ENCODE data around the gene GPR173. TPM values are rescaled to one million over a fixed set of nuclear protein-coding genes. Genes with fewer than 3 reads are reported as not detected.
A peak's percentile ranks its signal among the peaks of the same experiment; 100 is the strongest.

Gene GPR173
- total and polyA plus RNA-seq, 7 donors = 0.03 to 0.34 (median 0.16) TPM

GRCh38 chrX:53071604-53072417 is 23.2 kb downstream of the GPR173 start:
- no peaks in the 10 kb centered on the region for H3K9me3 ChIP-seq
- ATAC-seq (peak; percentile 86 to 96 (median 93)), DNase-seq (peak; percentile 65 to 87)
- intact Hi-C loops (cut with DNase I) = loop anchor here in 1 of 2 donors (2.0 to 5.0 kb wide), 2 partner anchors 151 to 675 kb away; no protein-coding TSS in a partner anchor
- no peaks in the 10 kb centered on the region for H3K36me3 ChIP-seq (ENCODE audit: insufficient read depth in 1 of 2, low read depth in 1 of 2)
- peak; percentile 62 for TF ChIP-seq CTCF (IDR thresholded peaks at IDR 0.05)
- H3K4me3 ChIP-seq = peak overlapping the region; percentile 38
- no peaks in the 10 kb centered on the region for H3K4me1 ChIP-seq
- 1 to 10% (median 2%) methylated on average over 27 to 31 of the region's 31 CpGs for WGBS, 3 donors
- H3K27ac ChIP-seq = peak overlapping the region; percentile 46
- H3K27me3 ChIP-seq (ENCODE audit: insufficient read depth in 3 of 3, low read length in 2 of 3) = peaks cover 0 to 26% (median 0%) of the 10 kb centered on the region in 3 donors

DNA sequence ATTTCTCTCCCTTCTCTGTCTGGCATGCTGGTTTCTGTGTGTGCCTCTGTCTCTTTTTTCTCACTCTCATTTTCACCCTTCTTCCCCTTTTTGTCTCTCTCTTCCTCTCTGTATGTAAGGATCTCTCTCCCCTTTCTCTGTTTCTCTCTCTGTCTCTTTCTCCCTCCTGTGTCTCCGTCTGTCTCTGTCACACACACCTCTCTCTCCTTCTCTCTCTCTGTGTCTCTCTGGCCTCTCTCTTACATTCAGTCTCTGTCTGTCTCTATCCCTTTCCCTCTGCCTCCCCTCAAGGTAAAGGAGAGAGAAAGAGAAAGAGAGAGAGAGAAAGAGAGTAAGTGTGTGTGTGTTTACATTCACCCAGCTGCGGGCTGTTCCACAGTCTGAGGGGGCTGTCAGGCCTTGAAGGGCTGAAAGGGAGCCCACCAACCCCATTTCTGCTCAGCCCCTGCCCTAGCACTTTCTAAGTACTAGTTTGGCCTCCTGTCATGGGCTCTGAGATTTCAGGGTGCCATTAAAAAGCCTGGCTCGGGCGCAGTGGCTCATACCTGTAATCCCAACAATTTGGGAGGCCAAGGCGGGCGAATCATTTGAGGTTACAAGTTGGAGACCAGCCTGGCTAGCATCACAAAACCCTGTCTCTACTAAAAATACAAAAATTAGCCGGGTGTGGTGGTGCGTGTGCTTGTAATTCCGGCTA is 24.0 kb downstream of the GPR173 start:
- H3K4me1 ChIP-seq = no peaks in the 10 kb centered on the region
- H3K36me3 ChIP-seq (ENCODE audit: insufficient read depth in 1 of 2, low read depth in 1 of 2) = no peaks in the 10 kb centered on the region
- no peaks in the 10 kb centered on the region for H3K9me3 ChIP-seq
- peak in 1 of 4 donors; percentile 34 for ATAC-seq
- DNase-seq = no peak
- H3K27me3 ChIP-seq (ENCODE audit: insufficient read depth in 3 of 3, low read length in 2 of 3) = peaks cover 0 to 19% (median 0%) of the 10 kb centered on the region in 3 donors
- TF ChIP-seq CTCF (IDR thresholded peaks at IDR 0.05) = no peak
- 58 to 79% (median 71%) methylated on average over 9 of the region's 9 CpGs for WGBS, 3 donors
- peak overlapping the region; percentile 38 for H3K4me3 ChIP-seq
- peak overlapping the region; percentile 46 for H3K27ac ChIP-seq
- intact Hi-C loops (cut with DNase I) = loop anchor here in 1 of 2 donors (5.0 kb wide), 1 partner anchor 675 kb away; no protein-coding TSS in a partner anchor

GRCh38 chrX:53073115-53073586 is 24.6 kb downstream of the GPR173 start:
- DNase-seq = no peak

DNA sequence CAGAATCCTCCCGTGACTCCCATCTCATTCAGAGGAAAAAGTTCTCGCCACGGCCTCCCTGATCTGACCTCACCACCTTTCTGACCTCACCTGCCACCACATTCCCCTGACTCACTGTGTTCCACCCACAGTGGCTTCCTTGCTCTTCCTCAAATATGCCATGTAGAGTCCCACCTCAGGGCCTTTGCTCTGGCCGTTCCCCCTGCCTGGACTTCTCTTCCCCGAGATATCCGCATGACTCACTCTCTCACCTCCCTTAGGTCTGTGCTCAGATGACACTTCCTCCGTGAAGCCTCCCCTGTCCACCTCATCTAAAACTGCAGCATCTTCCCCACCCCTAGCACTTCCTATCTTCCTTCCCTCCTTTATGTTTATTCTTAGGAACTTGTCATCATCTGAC is 26.4 kb downstream of the GPR173 start:
- TF ChIP-seq CTCF (IDR thresholded peaks at IDR 0.05) = no peak
- intact Hi-C loops (cut with DNase I) = no loop called here
- H3K27me3 ChIP-seq (ENCODE audit: insufficient read depth in 3 of 3, low read length in 2 of 3) = peaks cover 0 to 18% (median 0%) of the 10 kb centered on the region in 3 donors
- DNase-seq (no peak), ATAC-seq (peak in 2 of 4 donors; percentile 13 to 21)
- H3K9me3 ChIP-seq = no peaks in the 10 kb centered on the region
- no peaks in the 10 kb centered on the region for H3K4me1 ChIP-seq
- 63 to 78% (median 77%) methylated on average over 7 of the region's 7 CpGs for WGBS, 3 donors
- no peaks in the 10 kb centered on the region for H3K36me3 ChIP-seq (ENCODE audit: insufficient read depth in 1 of 2, low read depth in 1 of 2)
- no peak overlapping the region for H3K4me3 ChIP-seq
- H3K27ac ChIP-seq = no peak overlapping the region

More at GRCh38 chrX:53073115-53073586, 24.6 kb downstream of the GPR173 start:
- ATAC-seq = peak in 2 of 4 donors; percentile 4 to 35
- Histone ChIP-seq H3K27ac (peak overlapping the region; percentile 46), H3K27me3 (ENCODE audit: insufficient read depth in 3 of 3, low read length in 2 of 3) (peaks cover 0 to 15% (median 0%) of the 10 kb centered on the region in 3 donors), H3K4me1 (no peaks in the 10 kb centered on the region), H3K4me3 (no peak overlapping the region), H3K9me3 (no peaks in the 10 kb centered on the region), H3K36me3 (ENCODE audit: insufficient read depth in 1 of 2, low read depth in 1 of 2) (no peaks in the 10 kb centered on the region)
- 34 to 60% (median 52%) methylated on average over 3 to 6 of the region's 6 CpGs for WGBS, 3 donors
- TF ChIP-seq CTCF (IDR thresholded peaks at IDR 0.05) = no peak
- intact Hi-C loops (cut with DNase I) = loop anchor here in 1 of 2 donors (5.0 kb wide), 1 partner anchor 674 kb away; no protein-coding TSS in a partner anchor

Measured in psoas muscle (tissue), 8 donors.